HUDEP-2 (cell line): ENCODE results near the gene FHL2.

Experiments
- DNase-seq, 76 experiments: peaks; one replicate each; lab custom pipeline; 2025; ENCODE audit not compliant: unreplicated experiment in 76 of 76; lab: John Stamatoyannopoulos, UW

The FHL2 gene

GRCh38 chr2:105399207-105399861 is 483 bp upstream of the FHL2 start:
- DNase-seq, result no peak

- peak in 7 of 76 experiments; percentile 5 to 37 (median 14) for DNase-seq
Observed at GRCh38 chr2:105397953-105398335, 907 bp downstream of the FHL2 start.

- peak in 11 of 76 experiments; percentile 6 to 46 (median 17) for DNase-seq
Observed at GRCh38 chr2:105397025-105397722, 1.7 kb downstream of the FHL2 start.

- DNase-seq, result peak in 64 of 76 experiments; percentile 1 to 75 (median 43)
Observed at GRCh38 chr2:105396254-105397024, 2.4 kb downstream of the FHL2 start.

- no peak for DNase-seq
Observed at GRCh38 chr2:105395691-105396090, 3.2 kb downstream of the FHL2 start.

- no peak for DNase-seq
Observed at GRCh38 chr2:105394951-105395611, 3.8 kb downstream of the FHL2 start.

- no peak for DNase-seq
Observed at GRCh38 chr2:105393373-105394055, 5.3 kb downstream of the FHL2 start.

GRCh38 chr2:105391763-105392662 is 6.8 kb downstream of the FHL2 start:
- no peak for DNase-seq

- DNase-seq, result no peak
Observed at GRCh38 chr2:105391058-105391627, 7.7 kb downstream of the FHL2 start.

- no peak for DNase-seq
Observed at GRCh38 chr2:105390454-105390853, 8.4 kb downstream of the FHL2 start.

GRCh38 chr2:105388971-105389381 is 9.9 kb downstream of the FHL2 start:
- no peak for DNase-seq

- DNase-seq, result no peak
Observed at GRCh38 chr2:105387225-105387624, 11.6 kb downstream of the FHL2 start.

GRCh38 chr2:105385731-105386540 is 12.9 kb downstream of the FHL2 start:
- peak in 75 of 76 experiments; percentile 14 to 90 (median 56) for DNase-seq

- DNase-seq, result no peak
Observed at GRCh38 chr2:105384861-105385260, 14.0 kb downstream of the FHL2 start.

- no peak for DNase-seq
Observed at GRCh38 chr2:105384216-105384615, 14.6 kb downstream of the FHL2 start.

- DNase-seq, result no peak
Observed at GRCh38 chr2:105383432-105384166, 15.3 kb downstream of the FHL2 start.

- DNase-seq, result no peak
Observed at GRCh38 chr2:105382177-105382576, 16.7 kb downstream of the FHL2 start.
